Gastrocnemius medialis (tissue), 4 donors: ENCODE results near the gene NOP58. TPM values are rescaled to one million over a fixed set of nuclear protein-coding genes. Genes with fewer than 3 reads are reported as not detected.
A peak's percentile ranks its signal among the peaks of the same experiment; 100 is the strongest.
"Not testable (repeated sequence)": the region's sequence is repeated elsewhere in the genome, so short reads cannot be mapped to it uniquely, and the experiment has no call there.

ENCODE experiments used
- ATAC-seq, 2 donors: fragments of 150-250 bp; one replicate each; pipeline ENCODE4 v1.9.1; 2016
- DNase-seq, 2 donors: peaks; one replicate each; pipeline ENCODE4 v3.0.0-alpha.2; 2019
- H3K27ac ChIP-seq, 4 donors: fragments of 200-600 bp; sonication (generic); 1 replicate in 1 of 4; 2 replicates in 3 of 4; pipeline ENCODE4 v1.5.1; 2016 to 2018; ENCODE audit warnings: mild to moderate bottlenecking in 2 of 4, moderate library complexity in 1 of 4
- H3K27me3 ChIP-seq, 3 donors: fragments of 200-600 bp; sonication (generic) in 2 of 3; 1 replicate in 1 of 3; 2 replicates in 2 of 3; pipeline versions ENCODE4 v1.5.1 to v1.6.0; 2016 to 2019; ENCODE audit warnings: mild to moderate bottlenecking in 1 of 3, moderate library complexity in 1 of 3
- H3K36me3 ChIP-seq, 2 donors: fragments of 200-600 bp; sonication (generic) in 1 of 2; one replicate each; pipeline ENCODE4 v1.5.1; 2017 to 2018
- H3K4me1 ChIP-seq, 2 donors: fragments of 200-600 bp; sonication (generic) in 1 of 2; one replicate each; pipeline ENCODE4 v1.5.1; 2016 to 2017; ENCODE audit warnings: mild to moderate bottlenecking in 2 of 2
- H3K4me3 ChIP-seq, 4 donors: fragments of 200-600 bp; sonication (generic) in 3 of 4; 1 replicate in 1 of 4; 2 replicates in 3 of 4; pipeline ENCODE4 v1.5.1; 2016 to 2019; ENCODE audit warnings: mild to moderate bottlenecking in 2 of 4
- H3K9me3 ChIP-seq, 3 donors: fragments of 200-600 bp; sonication (generic) in 2 of 3; 1 replicate in 1 of 3; 2 replicates in 2 of 3; pipeline ENCODE4 v1.5.1; 2016 to 2019
- CTCF ChIP-seq, 5 experiments: fragments of 450-650 bp in 3 of 5; fragments of 200-600 bp in 2 of 5; sonication (generic) in 2 of 5; IDR thresholded peaks in 4 of 5; conservative IDR thresholded peaks in 1 of 5; 1 replicate in 4 of 5; 2 replicates in 1 of 5; pipeline ENCODE4 v1.5.1; 2016 to 2019; ENCODE audit warnings: antibody characterized with exemption in 5 of 5, mild to moderate bottlenecking in 3 of 5, moderate library complexity in 3 of 5
- POLR2A ChIP-seq, 2 donors: fragments of 450-650 bp; IDR thresholded peaks; one replicate each; pipeline ENCODE4 v1.6.1; 2017; ENCODE audit warnings: antibody characterized with exemption in 2 of 2, mild to moderate bottlenecking in 2 of 2, moderate library complexity in 2 of 2
- in situ Hi-C, 4 donors: fragments of 200-750 bp; cut with MboI; loops; one replicate each; pipeline versions ENCODE4 v1.15.0 to v1.8.0; 2017; ENCODE audit warnings: low sequenced_read_pairs in 4 of 4
- intact Hi-C: fragments of 100-400 bp; cut with DNase I; formaldehyde crosslinking; loops from one replicate; pipeline ENCODE4 v1.15.1; 2023; ENCODE audit warnings: low total_unique reads
- total RNA-seq, 4 donors: library from RNA; depleted of rRNA; stranded (reverse); fragments of >200 nt; gene quantifications; one replicate each; pipeline versions ENCODE4 v1.1.0 to v1.2.3, GENCODE V29; 2016

NOP58 gene
- total RNA-seq: 10 to 100 TPM; 22.5 to 69.9 (median 31.7) TPM

- no peaks in the 10 kb centered on the region for H3K9me3 ChIP-seq
- H3K4me3 ChIP-seq: peak within 1 kb of the TSS; percentile 77 to 98 (median 85)
- H3K4me1 ChIP-seq: peaks cover 24 to 25% of the 10 kb centered on the region in 2 donors
- peak; percentile 99 for ATAC-seq
- intact Hi-C loops (loop anchor here (1.0 to 10.0 kb wide), 6 partner anchors 13 to 749 kb away; partner anchors contain the start of genes BMPR2, FZD7, NBEAL1 and SUMO1), in situ Hi-C loops (no loop called here)
- H3K36me3 ChIP-seq: no peaks in the 10 kb centered on the region
- H3K27ac ChIP-seq: peak within 1 kb of the TSS; percentile 95 to 100 (median 98)
- TF ChIP-seq CTCF (IDR thresholded peaks at IDR 0.05 in 4 of 5, conservative IDR thresholded peaks at IDR 0.05 in 1 of 5): peak in 1 of 5 experiments; percentile 6
- TF ChIP-seq POLR2A (IDR thresholded peaks at IDR 0.05): peak; percentile 98 to 99
- DNase-seq: peak; percentile 91 to 92
- no peaks in the 10 kb centered on the region for H3K27me3 ChIP-seq
Observed at GRCh38 chr2:202265467-202266277, at the start of gene NOP58. Gene NOP58 (plus strand): TSS chr2:202265763. CDS start chr2:202265942, 179 bp downstream.

DNA sequence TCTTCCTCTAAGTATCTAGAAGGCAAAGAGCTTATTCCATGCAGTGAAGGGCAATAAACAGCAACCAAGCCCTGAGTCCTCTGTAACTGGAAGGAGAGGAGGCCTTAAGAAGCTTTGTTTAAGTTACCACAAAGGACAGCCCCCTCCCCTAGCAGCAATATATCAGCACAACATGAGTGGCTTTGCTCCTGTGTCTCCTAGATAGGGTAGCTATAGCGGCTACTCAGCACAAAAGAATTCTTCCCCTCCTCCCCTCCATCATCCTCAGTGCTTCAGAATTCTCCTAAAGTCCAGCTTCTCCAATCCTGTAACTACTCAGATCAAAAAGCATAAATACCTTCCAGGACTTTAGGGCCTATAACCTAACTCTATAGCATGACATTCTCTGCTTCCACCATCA is 43.7 kb upstream of the NOP58 start:
- no peaks in the 10 kb centered on the region for H3K9me3 ChIP-seq
- no peaks in the 10 kb centered on the region for H3K36me3 ChIP-seq
- peak overlapping the region in 2 of 4 donors; percentile 24 to 33 for H3K27ac ChIP-seq
- in situ Hi-C loops (no loop called here), intact Hi-C loops (no loop called here)
- no peaks in the 10 kb centered on the region for H3K27me3 ChIP-seq
- peaks cover 29 to 31% of the 10 kb centered on the region in 2 donors for H3K4me1 ChIP-seq
- no peak for TF ChIP-seq POLR2A (IDR thresholded peaks at IDR 0.05)
- no peak for TF ChIP-seq CTCF (IDR thresholded peaks at IDR 0.05 in 4 of 5, conservative IDR thresholded peaks at IDR 0.05 in 1 of 5)
- ATAC-seq (no peak), DNase-seq (no peak)
- H3K4me3 ChIP-seq: no peak overlapping the region

DNA sequence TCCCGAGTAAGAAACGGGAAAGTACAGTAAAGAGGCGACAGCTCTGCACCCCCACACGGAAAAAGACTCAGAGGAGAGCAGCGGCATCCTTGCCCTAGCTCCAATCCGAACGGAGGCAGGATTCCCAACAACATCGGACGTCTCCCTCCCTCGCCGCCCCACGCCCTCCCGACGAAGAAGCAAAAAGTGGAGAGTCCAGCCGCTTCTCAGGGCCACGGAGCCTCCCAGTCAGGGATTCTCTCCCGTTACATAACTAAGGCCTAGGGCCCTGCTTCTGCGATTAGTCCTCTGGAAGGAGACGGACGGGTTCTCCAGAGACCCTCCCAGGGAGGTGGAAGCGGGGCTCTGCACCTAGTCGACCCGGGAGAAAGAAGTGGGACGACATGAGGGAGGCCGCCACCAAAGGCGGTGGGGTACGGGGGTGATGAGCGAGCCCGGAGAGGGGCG is 27.8 kb upstream of the NOP58 start:
- ATAC-seq: peak; percentile 52 to 53
- TF ChIP-seq CTCF (IDR thresholded peaks at IDR 0.05 in 4 of 5, conservative IDR thresholded peaks at IDR 0.05 in 1 of 5) (peak in 2 of 5 experiments; percentile 16 to 26), POLR2A (IDR thresholded peaks at IDR 0.05) (no peak)
- intact Hi-C loops: loop anchor here (2.0 to 5.0 kb wide), 3 partner anchors 27 to 201 kb away; partner anchors contain the start of gene NOP58

DNA sequence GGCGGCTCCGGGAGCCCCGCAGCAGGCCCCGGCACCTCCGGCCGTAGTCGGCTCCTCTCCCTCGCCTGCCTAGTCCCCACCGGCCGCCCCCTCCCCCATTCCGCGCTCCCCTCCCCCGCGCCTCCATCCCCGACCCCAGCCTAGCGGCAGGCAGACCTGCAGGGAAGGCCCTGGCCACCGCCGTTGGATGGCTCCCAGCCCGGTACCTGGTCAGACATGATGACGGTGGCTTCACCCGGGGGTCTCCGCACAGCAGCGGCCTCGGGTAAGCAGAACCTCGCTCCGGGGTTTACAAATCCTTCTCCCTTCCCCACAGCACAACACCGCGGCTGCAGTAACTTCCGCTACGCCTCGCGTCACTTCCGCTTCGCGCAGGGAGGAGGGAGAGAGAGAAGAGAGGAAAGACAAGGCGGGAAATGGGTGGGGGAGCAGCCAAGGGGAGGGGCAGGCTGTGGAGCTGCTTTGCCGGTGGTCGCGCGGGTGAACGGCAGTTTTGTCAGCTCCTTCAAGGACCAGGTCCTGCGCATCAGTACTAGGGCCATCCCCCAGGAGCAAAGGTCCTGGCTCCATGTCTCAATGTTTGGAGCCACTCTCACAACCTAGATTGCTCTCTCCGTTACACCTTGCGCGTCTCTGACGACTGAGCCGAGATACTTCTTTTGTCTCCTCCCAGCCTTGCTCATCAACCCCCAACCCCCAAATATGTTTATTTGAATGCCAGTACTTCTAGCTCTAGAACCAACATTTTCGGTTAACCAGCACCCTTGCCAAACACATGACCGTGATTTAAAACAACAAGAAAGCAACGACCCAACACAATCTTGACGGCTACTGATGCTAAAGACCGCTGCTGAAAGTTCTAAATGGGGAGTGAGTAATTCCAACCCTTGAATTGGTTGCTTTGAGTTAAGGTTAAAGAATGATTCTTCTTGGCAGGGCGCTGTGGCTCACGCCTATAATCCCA is 27.0 kb upstream of the NOP58 start, which contains the start of gene SUMO1:
SUMO1 (minus strand) TSS at position 364 of the 964 bp plus-strand sequence; CDS start at position 218, 146 bp downstream.
- Histone ChIP-seq H3K9me3 (no peaks in the 10 kb centered on the region), H3K36me3 (no peaks in the 10 kb centered on the region), H3K27ac (peak within 1 kb of the TSS; percentile 91 to 100 (median 99)), H3K27me3 (no peaks in the 10 kb centered on the region), H3K4me1 (peaks cover 23 to 28% of the 10 kb centered on the region in 2 donors), H3K4me3 (peak within 1 kb of the TSS; percentile 92 to 100 (median 96))
- ATAC-seq: peak; percentile 96 to 97
- in situ Hi-C loops (no loop called here), intact Hi-C loops (loop anchor here (2.0 to 5.0 kb wide), 3 partner anchors 26 to 201 kb away; partner anchors contain the start of gene NOP58)
- DNase-seq: peak; percentile 77 to 86
- TF ChIP-seq CTCF (IDR thresholded peaks at IDR 0.05 in 4 of 5, conservative IDR thresholded peaks at IDR 0.05 in 1 of 5) (no peak), POLR2A (IDR thresholded peaks at IDR 0.05) (peak; percentile 70 to 75)

More for the DNA sequence above, 27.8 kb upstream of the NOP58 start:
- Histone ChIP-seq H3K27me3 (no peaks in the 10 kb centered on the region), H3K27ac (peak overlapping the region; percentile 91 to 100 (median 99)), H3K36me3 (no peaks in the 10 kb centered on the region), H3K4me3 (peak overlapping the region; percentile 92 to 100 (median 96)), H3K4me1 (peaks cover 30 to 32% of the 10 kb centered on the region in 2 donors), H3K9me3 (no peaks in the 10 kb centered on the region)
- DNase-seq: peak in 1 of 2 donors; percentile 29
- in situ Hi-C loops: no loop called here

DNA sequence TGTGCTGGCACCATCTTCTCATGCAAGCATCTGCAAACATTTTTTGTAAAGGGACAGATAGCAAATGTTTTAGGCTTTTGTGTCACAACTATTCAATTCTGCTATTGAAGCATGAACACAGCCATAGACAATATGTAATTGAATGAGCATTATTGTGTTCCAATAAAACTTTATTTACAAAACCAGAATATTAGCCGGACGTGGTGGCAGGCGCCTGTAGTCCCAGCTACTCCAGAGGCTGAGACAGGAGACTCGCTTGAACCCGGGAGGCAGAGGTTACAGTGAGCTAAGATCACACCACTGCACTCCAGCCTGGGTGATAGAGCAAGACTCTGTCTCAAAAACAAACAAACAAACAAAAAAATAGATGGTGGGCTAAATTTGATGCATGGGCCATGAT is 17.9 kb upstream of the NOP58 start:
- intact Hi-C loops: loop anchor here (2.0 kb wide), 1 partner anchor 17 kb away; the partner anchor contains the start of gene NOP58
- in situ Hi-C loops: not testable (repeated sequence)
- H3K27ac ChIP-seq: peak overlapping the region in 3 of 4 donors; percentile 84 to 92 (median 89)

More for the DNA sequence above, 17.9 kb upstream of the NOP58 start:
- H3K4me3 ChIP-seq, H3K27me3 ChIP-seq, H3K4me1 ChIP-seq, H3K9me3 ChIP-seq, H3K36me3 ChIP-seq, DNase-seq, ATAC-seq: not testable (repeated sequence)
